Coronary artery (tissue), 2 donors: ENCODE data around the gene CLIC5.

ENCODE experiments used
- DNase-seq: peaks from one replicate; pipeline ENCODE4 v3.0.0-alpha.2; 2017; ENCODE audit warnings: low spot score
- H3K27ac ChIP-seq, 2 donors: fragments of 200-600 bp; sonication (generic); one replicate each; pipeline ENCODE4 v1.5.1; 2016 to 2019
- H3K4me3 ChIP-seq: fragments of 200-600 bp; sonication (generic); 2 replicates; pipeline ENCODE4 v1.5.1; 2016; ENCODE audit warnings: mild to moderate bottlenecking, moderate library complexity
- TF ChIP-seq, protein P1 (sequence below): fragments of 200-600 bp; sonication (generic); IDR thresholded peaks from one replicate; pipeline ENCODE4 v1.5.1; 2019; ENCODE audit warnings: antibody characterized with exemption

CLIC5 gene

DNA sequence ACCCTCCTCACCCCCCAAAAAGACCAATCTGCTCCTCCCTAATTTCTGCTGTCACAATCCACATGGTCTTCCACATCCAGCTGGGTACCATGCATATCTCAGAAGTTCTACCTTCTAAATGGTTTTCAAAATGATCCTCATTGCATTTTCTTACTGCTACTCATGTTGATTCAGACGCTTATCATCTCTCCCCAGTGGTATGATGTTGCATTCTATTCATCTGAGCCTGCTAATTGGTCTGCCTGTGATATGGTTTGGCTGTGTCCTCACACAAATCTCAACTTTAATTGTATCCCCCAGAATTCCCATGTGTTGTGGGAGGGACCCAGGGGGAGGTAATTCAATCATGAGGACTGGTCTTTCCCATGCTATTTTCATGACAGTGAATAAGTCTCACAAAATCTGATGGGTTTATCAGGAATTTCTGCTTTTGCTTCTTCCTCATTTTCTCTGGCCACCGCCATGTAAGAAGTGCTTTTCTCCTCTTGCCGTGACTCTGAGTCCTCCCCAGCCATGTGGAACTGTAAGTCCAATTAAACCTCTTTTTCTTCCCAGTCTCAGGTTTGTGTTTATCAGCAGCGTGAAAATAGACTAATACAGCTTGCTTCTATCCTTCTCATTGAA, 41.4 kb upstream of the CLIC5 start:
- no peak for DNase-seq
- TF ChIP-seq, protein P1, sequence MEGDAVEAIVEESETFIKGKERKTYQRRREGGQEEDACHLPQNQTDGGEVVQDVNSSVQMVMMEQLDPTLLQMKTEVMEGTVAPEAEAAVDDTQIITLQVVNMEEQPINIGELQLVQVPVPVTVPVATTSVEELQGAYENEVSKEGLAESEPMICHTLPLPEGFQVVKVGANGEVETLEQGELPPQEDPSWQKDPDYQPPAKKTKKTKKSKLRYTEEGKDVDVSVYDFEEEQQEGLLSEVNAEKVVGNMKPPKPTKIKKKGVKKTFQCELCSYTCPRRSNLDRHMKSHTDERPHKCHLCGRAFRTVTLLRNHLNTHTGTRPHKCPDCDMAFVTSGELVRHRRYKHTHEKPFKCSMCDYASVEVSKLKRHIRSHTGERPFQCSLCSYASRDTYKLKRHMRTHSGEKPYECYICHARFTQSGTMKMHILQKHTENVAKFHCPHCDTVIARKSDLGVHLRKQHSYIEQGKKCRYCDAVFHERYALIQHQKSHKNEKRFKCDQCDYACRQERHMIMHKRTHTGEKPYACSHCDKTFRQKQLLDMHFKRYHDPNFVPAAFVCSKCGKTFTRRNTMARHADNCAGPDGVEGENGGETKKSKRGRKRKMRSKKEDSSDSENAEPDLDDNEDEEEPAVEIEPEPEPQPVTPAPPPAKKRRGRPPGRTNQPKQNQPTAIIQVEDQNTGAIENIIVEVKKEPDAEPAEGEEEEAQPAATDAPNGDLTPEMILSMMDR, result no peak
- Histone ChIP-seq H3K27ac (no peak overlapping the region), H3K4me3 (no peak overlapping the region)

DNA sequence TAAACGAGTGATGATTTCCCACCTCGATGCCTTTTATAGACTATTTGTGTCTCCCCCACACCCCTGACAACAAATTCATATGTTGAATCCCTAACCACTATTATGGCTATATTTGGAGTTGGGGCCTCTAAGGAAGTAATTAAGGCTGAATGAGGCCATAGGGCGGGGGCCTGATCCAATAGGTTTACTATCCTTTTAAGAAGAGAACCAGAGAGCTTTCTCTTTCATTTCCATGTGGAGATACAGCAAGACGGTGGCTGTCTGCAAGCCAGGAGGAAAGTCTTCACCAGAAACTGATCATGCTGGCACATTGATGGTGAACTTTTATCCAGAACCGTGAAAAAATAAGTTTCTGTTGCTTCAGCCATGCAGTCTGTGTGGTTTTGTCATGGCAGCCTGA, 38.9 kb upstream of the CLIC5 start:
- TF ChIP-seq, protein P1, result no peak
- H3K27ac ChIP-seq, result no peak overlapping the region
- no peak overlapping the region for H3K4me3 ChIP-seq
- no peak for DNase-seq

DNA sequence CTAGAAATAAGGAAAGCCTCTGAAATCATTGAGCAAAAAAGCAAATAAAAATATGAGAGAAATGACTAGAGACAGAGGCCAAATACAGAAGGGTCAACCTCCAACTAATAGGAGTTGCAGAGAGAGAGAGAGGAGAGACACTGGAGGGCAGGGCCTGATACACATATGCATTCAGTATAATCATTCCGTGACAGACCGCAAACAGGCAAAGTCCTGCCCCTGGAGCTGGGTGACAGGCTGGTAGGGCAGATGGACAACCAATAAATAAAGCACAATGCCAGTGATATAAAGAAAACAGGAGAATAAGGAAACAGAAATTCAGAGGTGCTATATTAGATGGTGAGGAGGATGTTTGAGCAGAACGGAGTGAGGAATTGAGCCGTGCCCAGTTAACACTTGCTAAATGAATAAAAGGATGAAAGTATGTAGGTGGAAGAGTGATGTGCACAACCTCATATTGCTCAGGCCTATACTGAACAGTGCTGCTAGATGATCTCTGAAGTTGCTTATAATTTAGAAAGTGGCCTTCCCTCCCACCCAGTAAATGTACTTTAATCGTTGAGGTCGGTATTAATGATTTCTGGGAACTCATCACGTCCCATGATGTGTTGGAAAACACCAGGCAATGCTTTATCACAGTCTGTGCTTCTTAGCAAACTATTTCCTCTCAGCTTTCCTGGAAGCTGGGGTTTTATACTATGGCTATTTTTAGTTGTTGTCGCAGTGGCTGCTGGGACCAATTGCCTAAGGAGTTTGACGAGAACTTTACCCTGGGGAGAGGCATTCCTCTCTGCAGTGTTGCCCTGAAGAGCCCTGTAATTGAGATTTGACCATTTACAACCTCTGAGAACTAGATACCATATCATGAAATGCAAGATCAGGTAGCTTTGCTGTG, 37.6 kb upstream of the CLIC5 start:
- H3K4me3 ChIP-seq, result no peak overlapping the region
- peak overlapping the region; percentile 52 to 69 for H3K27ac ChIP-seq
- TF ChIP-seq, protein P1, result no peak
- DNase-seq, result no peak

DNA sequence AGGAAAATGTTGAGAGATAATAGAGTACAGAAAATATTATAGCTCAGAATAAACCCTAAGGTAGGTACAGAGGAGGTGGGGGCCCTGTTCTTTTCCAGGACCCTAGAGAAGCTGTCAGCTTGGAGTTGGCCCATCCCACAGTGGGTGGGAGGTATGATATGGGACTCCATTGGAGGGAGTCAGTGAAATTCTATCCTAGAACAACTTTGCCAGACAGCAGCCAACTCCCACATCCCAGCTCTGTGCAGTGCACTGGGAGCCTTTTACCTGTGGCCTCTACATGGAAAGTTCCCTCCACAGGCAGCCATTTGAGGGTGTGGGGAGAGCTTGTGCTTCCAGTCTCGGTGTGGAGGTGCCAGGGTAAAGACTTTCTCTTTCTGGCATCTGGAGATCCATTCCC, 36.8 kb upstream of the CLIC5 start:
- DNase-seq, result no peak
- peak overlapping the region in 1 of 2 donors; percentile 10 for H3K27ac ChIP-seq
- TF ChIP-seq, protein P1, result no peak
- H3K4me3 ChIP-seq, result no peak overlapping the region

DNA sequence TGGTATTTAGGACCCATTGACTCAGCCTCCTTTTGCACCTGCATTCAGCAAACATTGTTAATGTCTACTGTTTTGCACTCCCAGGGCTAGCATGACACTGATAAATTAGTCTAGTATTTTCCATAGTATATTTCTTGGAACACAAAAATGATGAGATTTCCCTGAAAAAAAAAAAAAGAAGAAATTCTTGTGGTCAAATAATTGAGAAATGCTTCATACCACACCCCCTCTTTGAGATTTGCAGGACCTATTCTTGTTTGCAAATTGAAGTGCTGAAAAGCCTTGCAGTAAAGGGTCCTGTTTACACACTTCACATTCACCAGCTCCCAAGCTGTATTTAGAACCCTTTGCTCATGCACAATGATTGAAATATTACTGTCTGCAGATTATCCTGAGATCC, 36.3 kb upstream of the CLIC5 start:
- DNase-seq, result no peak
- no peak overlapping the region for H3K27ac ChIP-seq

DNA sequence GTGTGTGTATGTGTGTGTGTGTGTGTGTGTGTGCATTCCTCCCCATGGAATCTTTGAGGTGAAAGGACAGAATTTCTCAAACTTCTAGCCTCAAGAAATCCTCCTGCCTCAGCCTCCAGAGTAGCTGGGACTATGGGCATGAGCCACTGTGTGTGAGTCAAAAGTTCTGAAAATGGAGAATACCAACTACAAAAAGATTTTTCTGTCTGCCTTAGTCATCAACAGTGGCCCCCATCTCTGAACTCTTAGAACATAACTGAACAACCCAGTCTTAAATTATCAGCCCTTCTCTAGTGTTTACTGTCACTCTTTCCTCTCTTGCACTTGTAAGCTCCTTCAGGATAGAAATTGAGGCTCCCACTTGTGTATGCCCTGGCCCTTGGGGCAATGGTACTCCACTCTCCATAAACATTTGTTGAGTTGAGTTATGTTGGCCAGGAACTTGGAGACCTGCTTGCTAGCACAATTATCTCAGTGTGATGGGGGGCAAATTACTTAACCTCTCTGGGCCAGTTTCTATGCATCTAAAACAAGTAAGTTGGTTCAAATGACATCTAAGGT, 35.3 kb upstream of the CLIC5 start:
- DNase-seq, result no peak
- no peak overlapping the region for H3K4me3 ChIP-seq
- TF ChIP-seq, protein P1, result no peak
- H3K27ac ChIP-seq, result no peak overlapping the region

More for the DNA sequence above, 36.3 kb upstream of the CLIC5 start:
- TF ChIP-seq, protein P1, result no peak
- H3K4me3 ChIP-seq, result no peak overlapping the region
